Loucy (cell line): ENCODE results near the gene ZNRF1.

Experiments used
- H2AFZ ChIP-seq: fragments of 200-600 bp; sonication (generic); 2 replicates; pipeline ENCODE4 v1.6.0; 2016; ENCODE audit warnings: antibody characterized with exemption, mild to moderate bottlenecking, low read length, moderate library complexity
- H3F3A ChIP-seq: fragments of 200-600 bp; 2 replicates; pipeline ENCODE4 v1.6.0; 2016; ENCODE audit warnings: antibody characterized with exemption, low read depth, mild to moderate bottlenecking
- H3K27me3 ChIP-seq: fragments of 200-600 bp; sonication (generic); 2 replicates; pipeline ENCODE4 v1.6.1; 2014; ENCODE audit warnings: low read length, mild to moderate bottlenecking; ENCODE audit not compliant: insufficient read depth, poor library complexity, severe bottlenecking
- H3K36me3 ChIP-seq: fragments of 200-600 bp; sonication (generic); 2 replicates; pipeline ENCODE4 v1.6.1; 2016; ENCODE audit warnings: low read length; ENCODE audit not compliant: insufficient read depth
- H3K4me1 ChIP-seq: fragments of 200-600 bp; sonication (generic); 2 replicates; pipeline ENCODE4 v1.5.1; 2014; ENCODE audit warnings: low read length, mild to moderate bottlenecking; ENCODE audit not compliant: insufficient read depth, poor library complexity, severe bottlenecking
- H3K4me2 ChIP-seq: fragments of 200-600 bp; sonication (generic); 2 replicates; pipeline ENCODE4 v1.6.0; 2014; ENCODE audit warnings: antibody characterized with exemption, low read length, low read depth, mild to moderate bottlenecking; ENCODE audit not compliant: poor library complexity, severe bottlenecking
- H3K4me3 ChIP-seq: fragments of 200-600 bp; sonication (generic); 2 replicates; pipeline ENCODE4 v1.5.1; 2014; ENCODE audit warnings: low read length, mild to moderate bottlenecking, mixed read lengths; ENCODE audit not compliant: poor library complexity, severe bottlenecking
- H3K79me2 ChIP-seq: fragments of 200-600 bp; sonication (generic); 2 replicates; pipeline ENCODE4 v1.6.1; 2014; ENCODE audit warnings: low read length; ENCODE audit not compliant: insufficient read depth
- H3K9ac ChIP-seq: fragments of 200-600 bp; sonication (generic); 2 replicates; pipeline ENCODE4 v1.6.0; 2014; ENCODE audit warnings: mild to moderate bottlenecking, low read depth, low read length, moderate library complexity; ENCODE audit not compliant: poor library complexity, severe bottlenecking
- H3K9me2 ChIP-seq: fragments of 200-600 bp; sonication (generic); replicated peaks from 2 replicates; pipeline ENCODE4 v1.6.1; 2016; ENCODE audit warnings: low read depth, low read length, mixed read lengths
- H3K9me3 ChIP-seq: fragments of 200-600 bp; sonication (generic); 2 replicates; pipeline ENCODE4 v1.6.1; 2014; ENCODE audit warnings: mild to moderate bottlenecking, antibody characterized with exemption, low read length, low read depth; ENCODE audit not compliant: insufficient read depth
- H4K20me1 ChIP-seq: fragments of 200-600 bp; sonication (generic); 2 replicates; pipeline ENCODE4 v1.6.0; 2014; ENCODE audit warnings: antibody characterized with exemption, low read length, mild to moderate bottlenecking; ENCODE audit not compliant: insufficient read depth, poor library complexity, severe bottlenecking
- CTCF ChIP-seq: fragments of 200-600 bp; sonication (generic); conservative IDR thresholded peaks from 2 replicates; pipeline ENCODE4 v1.5.1; 2014; ENCODE audit warnings: mild to moderate bottlenecking, antibody characterized with exemption, low read length
- EZH2phosphoT487 ChIP-seq: fragments of 200-600 bp; IDR thresholded peaks from 2 replicates; pipeline ENCODE4 v1.6.1; 2018; ENCODE audit warnings: antibody characterized with exemption, mild to moderate bottlenecking, moderate library complexity, borderline replicate concordance

ZNRF1 gene

DNA sequence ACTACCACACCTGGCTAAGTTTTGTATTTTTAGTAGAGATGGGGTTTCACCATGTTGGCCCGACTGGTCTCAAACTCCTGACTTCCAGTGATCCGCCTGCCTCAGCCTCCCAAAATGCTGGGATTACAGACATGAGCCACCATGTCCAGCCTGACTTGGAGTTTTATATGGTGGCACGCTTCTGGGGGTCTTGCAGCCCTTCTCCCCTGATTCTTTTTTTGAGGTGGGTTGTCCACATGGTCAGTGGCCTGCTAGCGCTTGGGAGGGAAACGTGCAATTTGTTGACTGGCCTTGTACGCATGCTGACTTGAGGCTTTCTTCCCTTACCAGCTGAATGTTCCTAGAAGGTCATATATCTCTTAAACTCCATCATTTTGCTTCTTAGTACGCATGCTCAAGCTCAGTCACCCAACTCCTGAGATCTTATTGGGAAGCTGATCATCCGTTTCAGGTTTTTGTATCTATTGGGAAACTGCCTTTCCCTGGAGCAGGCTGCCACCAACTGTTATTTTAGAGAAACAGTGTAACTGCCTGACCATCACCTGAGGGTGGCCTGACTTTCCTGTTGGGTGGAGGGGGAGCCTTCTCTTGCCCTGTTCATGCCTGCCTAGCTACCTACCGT is 131.4 kb downstream of the ZNRF1 start:
- peaks cover 13% of the 10 kb centered on the region for H3K4me1 ChIP-seq
- H3K9me3 ChIP-seq: peaks cover 11% of the 10 kb centered on the region; the same call in 1 of the 2 replicates
- no peak overlapping the region for H2AFZ ChIP-seq
- no peak overlapping the region for H3K9ac ChIP-seq
- H3F3A ChIP-seq: no peaks in the 10 kb centered on the region; the same call in 1 of the 2 replicates
- H3K27me3 ChIP-seq: no peaks in the 10 kb centered on the region
- H3K4me2 ChIP-seq: no peak overlapping the region
- no peaks in the 10 kb centered on the region for H3K79me2 ChIP-seq
- H4K20me1 ChIP-seq: no peaks in the 10 kb centered on the region
- no peaks in the 10 kb centered on the region for H3K9me2 ChIP-seq
- TF ChIP-seq CTCF: peak; percentile 27
- TF ChIP-seq EZH2phosphoT487: no peak
- no peaks in the 10 kb centered on the region for H3K36me3 ChIP-seq
- no peak overlapping the region for H3K4me3 ChIP-seq

GRCh38 chr16:75131081-75131480 is 132.3 kb downstream of the ZNRF1 start:
- no peak overlapping the region for H3K4me2 ChIP-seq
- H3K9me2 ChIP-seq: no peaks in the 10 kb centered on the region
- no peaks in the 10 kb centered on the region for H3K79me2 ChIP-seq
- no peaks in the 10 kb centered on the region for H3K27me3 ChIP-seq
- no peaks in the 10 kb centered on the region; the same call in 1 of the 2 replicates for H3F3A ChIP-seq
- H4K20me1 ChIP-seq: no peaks in the 10 kb centered on the region
- no peak overlapping the region for H2AFZ ChIP-seq
- no peaks in the 10 kb centered on the region for H3K36me3 ChIP-seq
- H3K9me3 ChIP-seq: peaks cover 11% of the 10 kb centered on the region; the same call in 1 of the 2 replicates
- peaks cover 13% of the 10 kb centered on the region for H3K4me1 ChIP-seq
- TF ChIP-seq EZH2phosphoT487 (no peak), CTCF (no peak)
- H3K9ac ChIP-seq: peak overlapping the region; percentile 9
- no peak overlapping the region for H3K4me3 ChIP-seq

GRCh38 chr16:75138233-75138632 is 139.4 kb downstream of the ZNRF1 start:
- no peaks in the 10 kb centered on the region for H3K27me3 ChIP-seq
- TF ChIP-seq CTCF: no peak
- TF ChIP-seq EZH2phosphoT487: no peak
- H4K20me1 ChIP-seq: no peaks in the 10 kb centered on the region
- H3K9me2 ChIP-seq: no peaks in the 10 kb centered on the region
- no peaks in the 10 kb centered on the region; the same call in 1 of the 2 replicates for H3F3A ChIP-seq
- no peaks in the 10 kb centered on the region for H3K36me3 ChIP-seq
- no peaks in the 10 kb centered on the region for H3K79me2 ChIP-seq
- H3K4me1 ChIP-seq: no peaks in the 10 kb centered on the region
- no peaks in the 10 kb centered on the region for H3K9me3 ChIP-seq
- H3K4me3 ChIP-seq: no peak overlapping the region
- H2AFZ ChIP-seq: no peak overlapping the region
- no peak overlapping the region for H3K4me2 ChIP-seq
- no peak overlapping the region for H3K9ac ChIP-seq
